Mesendoderm (in vitro differentiated cells): ENCODE measurements around the gene PRELP.
A peak's percentile ranks its signal among the peaks of the same experiment; 100 is the strongest.

ENCODE experiments used
- DNase-seq: peaks from one replicate; pipeline ENCODE4 v3.0.0; 2013
- H2AK5ac ChIP-seq: 2 replicates; pipeline ENCODE4 v1.6.1; 2013; ENCODE audit warnings: low read length, inconsistent platforms
- H2BK120ac ChIP-seq: 2 replicates; pipeline ENCODE4 v1.6.1; 2013; ENCODE audit warnings: low read depth, mild to moderate bottlenecking, low read length, moderate library complexity, mixed read lengths
- H2BK15ac ChIP-seq: replicated peaks from 2 replicates; pipeline ENCODE4 v1.6.1; 2013; ENCODE audit warnings: low read depth, mild to moderate bottlenecking, moderate library complexity
- H2BK5ac ChIP-seq: 2 replicates; pipeline ENCODE4 v1.6.1; 2013; ENCODE audit warnings: low read length, inconsistent platforms
- H3K18ac ChIP-seq: 2 replicates; pipeline ENCODE4 v1.6.1; 2013; ENCODE audit warnings: mild to moderate bottlenecking, low read length, mixed read lengths
- H3K23ac ChIP-seq: one replicate; pipeline ENCODE4 v1.6.1; 2013; ENCODE audit warnings: low read length
- H3K27ac ChIP-seq: 2 replicates; pipeline ENCODE4 v1.5.1; 2013; ENCODE audit warnings: low read depth, mild to moderate bottlenecking, inconsistent platforms, low read length, moderate library complexity
- H3K27me3 ChIP-seq: 2 replicates; pipeline ENCODE4 v1.6.1; 2013; ENCODE audit warnings: low read length, control low read depth, mild to moderate bottlenecking, inconsistent platforms; ENCODE audit not compliant: insufficient read depth, poor library complexity
- H3K36me3 ChIP-seq: 2 replicates; pipeline ENCODE4 v1.6.1; 2013; ENCODE audit warnings: low read length, inconsistent platforms; ENCODE audit not compliant: control insufficient read depth, insufficient read depth
- H3K4ac ChIP-seq: one replicate; pipeline ENCODE4 v1.6.1; 2013; ENCODE audit warnings: low read depth, mild to moderate bottlenecking, low read length, moderate library complexity
- H3K4me1 ChIP-seq: 2 replicates; pipeline ENCODE4 v1.6.1; 2013; ENCODE audit warnings: low read depth, low read length, inconsistent platforms; ENCODE audit not compliant: control insufficient read depth
- H3K4me2 ChIP-seq: 2 replicates; pipeline ENCODE4 v1.6.1; 2013; ENCODE audit warnings: low read length
- H3K4me3 ChIP-seq: 2 replicates; pipeline ENCODE4 v1.5.1; 2013; ENCODE audit warnings: mild to moderate bottlenecking, low read length
- H3K56ac ChIP-seq: one replicate; pipeline ENCODE4 v1.6.1; 2013; ENCODE audit warnings: low read length
- H3K79me1 ChIP-seq: 2 replicates; pipeline ENCODE4 v1.6.1; 2013; ENCODE audit warnings: low read length, inconsistent platforms
- H3K79me2 ChIP-seq: 2 replicates; pipeline ENCODE4 v1.6.1; 2013; ENCODE audit warnings: mild to moderate bottlenecking, low read length; ENCODE audit not compliant: control insufficient read depth, insufficient read depth
- H3K9ac ChIP-seq: 2 replicates; pipeline ENCODE4 v1.6.1; 2013; ENCODE audit warnings: low read length, inconsistent platforms
- H4K5ac ChIP-seq: one replicate; pipeline ENCODE4 v1.6.1; 2013; ENCODE audit warnings: low read length
- H4K8ac ChIP-seq: one replicate; pipeline ENCODE4 v1.6.1; 2013; ENCODE audit warnings: low read depth, mild to moderate bottlenecking, control low read depth, low read length, moderate library complexity
- WGBS: extraction: QIAGEN DNeasy Blood & Tissue Kit; methylation state at CpG from one replicate; pipeline ENCODE4 v1.1.7; 2013; ENCODE audit warnings: low lambda C conversion rate, missing lambda C conversion rate; ENCODE audit not compliant: insufficient coverage; ENCODE audit errors: extremely low coverage; 5-methylcytosine and 5-hydroxymethylcytosine counted together

Gene PRELP

GRCh38 chr1:203455706-203456105, 19.9 kb upstream of the PRELP start:
- DNase-seq = no peak
- H3K4me2 ChIP-seq = no peak overlapping the region
- no peak overlapping the region for H2BK5ac ChIP-seq
- no peaks in the 10 kb centered on the region for H3K79me2 ChIP-seq
- H2BK15ac ChIP-seq = no peak overlapping the region
- H3K18ac ChIP-seq = no peak overlapping the region
- H3K23ac ChIP-seq = no peak overlapping the region
- peak overlapping the region; percentile 3 for H3K56ac ChIP-seq
- no peak overlapping the region for H2BK120ac ChIP-seq
- H4K8ac ChIP-seq = no peak overlapping the region
- H3K27me3 ChIP-seq = no peaks in the 10 kb centered on the region
- peaks cover 2% of the 10 kb centered on the region for H3K4me1 ChIP-seq
- H3K27ac ChIP-seq = no peak overlapping the region
- no CpG with 5 or more reads among the region's 3 CpGs for WGBS
- no peak overlapping the region for H3K4me3 ChIP-seq
- no peak overlapping the region for H3K4ac ChIP-seq
- H3K36me3 ChIP-seq = no peaks in the 10 kb centered on the region
- no peaks in the 10 kb centered on the region for H3K79me1 ChIP-seq
- H4K5ac ChIP-seq = no peak overlapping the region
- H2AK5ac ChIP-seq = no peak overlapping the region
- no peak overlapping the region for H3K9ac ChIP-seq

- no peak overlapping the region for H3K4ac ChIP-seq
- H3K9ac ChIP-seq = no peak overlapping the region
- H2BK5ac ChIP-seq = no peak overlapping the region
- H3K27ac ChIP-seq = no peak overlapping the region
- H3K4me2 ChIP-seq = no peak overlapping the region
- no peak overlapping the region for H2AK5ac ChIP-seq
- no peaks in the 10 kb centered on the region for H3K79me2 ChIP-seq
- H3K56ac ChIP-seq = peak overlapping the region; percentile 19
- H3K27me3 ChIP-seq = no peaks in the 10 kb centered on the region
- H3K4me3 ChIP-seq = no peak overlapping the region
- H2BK15ac ChIP-seq = no peak overlapping the region
- no CpG with 5 or more reads among the region's 4 CpGs for WGBS
- H3K23ac ChIP-seq = no peak overlapping the region
- no peak overlapping the region for H4K5ac ChIP-seq
- H3K18ac ChIP-seq = no peak overlapping the region
- H4K8ac ChIP-seq = no peak overlapping the region
- no peaks in the 10 kb centered on the region for H3K79me1 ChIP-seq
- no peak overlapping the region for H2BK120ac ChIP-seq
- no peak for DNase-seq
- H3K36me3 ChIP-seq = no peaks in the 10 kb centered on the region
- H3K4me1 ChIP-seq = peaks cover 2% of the 10 kb centered on the region
These were observed 19.0 kb upstream of the PRELP start for GRCh38 chr1:203456577-203456976.

GRCh38 chr1:203458078-203458477, 17.5 kb upstream of the PRELP start:
- H3K36me3 ChIP-seq = no peaks in the 10 kb centered on the region
- no peak overlapping the region for H3K4me3 ChIP-seq
- H3K4ac ChIP-seq = no peak overlapping the region
- H3K4me2 ChIP-seq = no peak overlapping the region
- no peak overlapping the region for H2AK5ac ChIP-seq
- H3K79me1 ChIP-seq = no peaks in the 10 kb centered on the region
- H3K23ac ChIP-seq = no peak overlapping the region
- H2BK5ac ChIP-seq = no peak overlapping the region
- no peaks in the 10 kb centered on the region for H3K27me3 ChIP-seq
- no peak overlapping the region for H3K56ac ChIP-seq
- DNase-seq = no peak
- H3K79me2 ChIP-seq = no peaks in the 10 kb centered on the region
- no peak overlapping the region for H4K5ac ChIP-seq
- no peak overlapping the region for H2BK120ac ChIP-seq
- peaks cover 2% of the 10 kb centered on the region for H3K4me1 ChIP-seq
- no peak overlapping the region for H3K9ac ChIP-seq
- no CpG with 5 or more reads among the region's 5 CpGs for WGBS
- H2BK15ac ChIP-seq = no peak overlapping the region
- H3K18ac ChIP-seq = no peak overlapping the region
- no peak overlapping the region for H4K8ac ChIP-seq
- no peak overlapping the region for H3K27ac ChIP-seq

- WGBS = no CpG with 5 or more reads among the region's 8 CpGs
- H3K27me3 ChIP-seq = no peaks in the 10 kb centered on the region
These were observed 15.9 kb upstream of the PRELP start for GRCh38 chr1:203459671-203460201.

GRCh38 chr1:203461717-203462116, 13.9 kb upstream of the PRELP start:
- H2BK5ac ChIP-seq = no peak overlapping the region
- no peaks in the 10 kb centered on the region for H3K4me1 ChIP-seq
- H4K8ac ChIP-seq = no peak overlapping the region
- no peak overlapping the region for H2AK5ac ChIP-seq
- no peaks in the 10 kb centered on the region for H3K27me3 ChIP-seq
- H3K27ac ChIP-seq = no peak overlapping the region
- no peak overlapping the region for H2BK120ac ChIP-seq
- no peak overlapping the region for H3K23ac ChIP-seq
- H3K9ac ChIP-seq = no peak overlapping the region
- H3K18ac ChIP-seq = no peak overlapping the region
- no peak overlapping the region for H3K56ac ChIP-seq
- H3K36me3 ChIP-seq = no peaks in the 10 kb centered on the region
- no peak overlapping the region for H2BK15ac ChIP-seq
- DNase-seq = no peak
- no peaks in the 10 kb centered on the region for H3K79me1 ChIP-seq
- no peak overlapping the region for H3K4me3 ChIP-seq
- H3K79me2 ChIP-seq = no peaks in the 10 kb centered on the region
- H3K4ac ChIP-seq = no peak overlapping the region
- no peak overlapping the region for H4K5ac ChIP-seq
- no peak overlapping the region for H3K4me2 ChIP-seq
- WGBS = 100% methylated on average over 2 of the region's 5 CpGs

More at GRCh38 chr1:203459671-203460201, 15.9 kb upstream of the PRELP start:
- Histone ChIP-seq H3K27ac (no peak overlapping the region), H4K8ac (no peak overlapping the region), H2BK120ac (no peak overlapping the region), H3K4me2 (no peak overlapping the region), H4K5ac (no peak overlapping the region), H2BK15ac (no peak overlapping the region), H3K18ac (no peak overlapping the region), H2BK5ac (no peak overlapping the region), H3K23ac (no peak overlapping the region), H3K79me1 (no peaks in the 10 kb centered on the region), H3K56ac (no peak overlapping the region), H2AK5ac (no peak overlapping the region), H3K79me2 (no peaks in the 10 kb centered on the region), H3K4ac (no peak overlapping the region), H3K4me1 (no peaks in the 10 kb centered on the region), H3K9ac (no peak overlapping the region), H3K4me3 (no peak overlapping the region), H3K36me3 (no peaks in the 10 kb centered on the region)
- peak; percentile 72 for DNase-seq

- H2BK15ac ChIP-seq = no peak overlapping the region
- no peak overlapping the region for H3K4me3 ChIP-seq
- H3K23ac ChIP-seq = no peak overlapping the region
- no peaks in the 10 kb centered on the region for H3K79me1 ChIP-seq
- H3K79me2 ChIP-seq = no peaks in the 10 kb centered on the region
- H3K27ac ChIP-seq = no peak overlapping the region
- H2BK5ac ChIP-seq = no peak overlapping the region
- H3K18ac ChIP-seq = no peak overlapping the region
- H2AK5ac ChIP-seq = no peak overlapping the region
- H3K4me2 ChIP-seq = no peak overlapping the region
- no peak overlapping the region for H3K4ac ChIP-seq
- H4K8ac ChIP-seq = no peak overlapping the region
- H3K9ac ChIP-seq = no peak overlapping the region
- WGBS = no CpG with 5 or more reads among the region's 1 CpG
- no peak overlapping the region for H3K56ac ChIP-seq
- no peak for DNase-seq
- no peak overlapping the region for H2BK120ac ChIP-seq
- no peaks in the 10 kb centered on the region for H3K27me3 ChIP-seq
- no peaks in the 10 kb centered on the region for H3K36me3 ChIP-seq
- H4K5ac ChIP-seq = no peak overlapping the region
- H3K4me1 ChIP-seq = no peaks in the 10 kb centered on the region
These were observed 13.5 kb upstream of the PRELP start for GRCh38 chr1:203462143-203462542.
